GM21717 (cell line): ENCODE data around the gene NFATC2.

Experiments
- ATAC-seq: cut with Tn5 transposase; IDR thresholded peaks from one replicate; pipeline ENCODE4 v1.9.1; 2021; ENCODE audit warnings: mild to moderate bottlenecking, moderate library complexity; ENCODE audit not compliant: unreplicated experiment

Gene NFATC2

DNA sequence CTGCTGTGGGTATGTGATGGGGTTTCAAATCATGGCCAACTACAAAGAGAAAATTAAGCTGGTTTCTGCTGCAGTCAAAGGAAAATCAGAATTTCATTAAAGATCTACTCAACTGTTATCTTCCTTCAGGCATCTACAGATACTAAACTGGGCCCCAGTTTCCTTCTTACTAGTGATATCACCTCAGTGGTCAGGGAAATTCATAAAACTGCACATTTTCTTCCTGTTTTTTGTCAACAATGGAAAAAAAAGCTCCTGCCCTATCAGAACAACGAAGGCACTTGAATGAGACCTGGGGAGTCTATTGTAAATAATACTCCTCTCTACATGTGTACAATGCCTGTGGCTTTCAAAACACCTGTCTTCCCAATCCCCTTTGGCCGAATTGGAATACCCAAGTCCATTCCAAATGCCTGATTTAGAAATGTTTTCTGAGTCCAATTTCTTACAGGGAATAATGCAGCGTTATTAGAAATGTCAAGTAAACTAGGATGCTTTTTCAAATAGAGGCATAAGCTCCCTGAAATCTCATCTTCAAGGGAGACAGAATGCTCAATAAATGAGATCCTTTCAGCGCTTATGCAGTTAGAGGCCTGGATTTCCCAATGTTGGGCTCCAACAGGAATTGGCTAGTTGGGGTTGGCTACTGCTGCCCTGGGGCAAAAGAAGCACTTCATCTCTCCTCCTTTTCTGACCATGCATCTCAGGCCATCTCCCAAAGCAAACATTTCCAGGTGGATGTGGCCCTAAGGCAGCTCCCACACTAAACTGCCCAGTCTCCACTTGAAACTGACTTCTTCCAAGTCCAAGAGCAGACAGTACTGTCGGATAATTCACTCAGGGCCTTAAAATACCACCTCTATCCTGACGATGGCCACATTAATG, 143.3 kb downstream of the NFATC2 start:
- no peak for ATAC-seq

DNA sequence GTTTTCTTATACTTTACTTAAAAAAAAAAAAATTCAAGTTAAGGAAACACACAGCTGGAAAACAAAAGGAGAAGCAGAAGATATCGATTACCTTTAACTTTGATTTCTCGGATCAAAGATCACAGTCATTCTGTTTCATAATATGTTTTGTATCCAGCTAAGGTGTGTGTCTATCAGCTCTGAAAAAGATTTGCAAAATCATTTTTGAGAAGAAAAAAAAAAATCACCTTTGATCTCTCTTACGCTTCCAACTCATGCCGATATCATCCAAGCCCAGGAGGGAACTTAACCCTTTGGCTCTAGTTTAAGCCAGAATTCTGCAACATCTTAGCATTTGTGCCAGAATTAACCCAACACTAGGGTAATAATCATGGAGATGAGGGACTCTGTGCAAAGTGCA, 144.0 kb downstream of the NFATC2 start:
- no peak for ATAC-seq

DNA sequence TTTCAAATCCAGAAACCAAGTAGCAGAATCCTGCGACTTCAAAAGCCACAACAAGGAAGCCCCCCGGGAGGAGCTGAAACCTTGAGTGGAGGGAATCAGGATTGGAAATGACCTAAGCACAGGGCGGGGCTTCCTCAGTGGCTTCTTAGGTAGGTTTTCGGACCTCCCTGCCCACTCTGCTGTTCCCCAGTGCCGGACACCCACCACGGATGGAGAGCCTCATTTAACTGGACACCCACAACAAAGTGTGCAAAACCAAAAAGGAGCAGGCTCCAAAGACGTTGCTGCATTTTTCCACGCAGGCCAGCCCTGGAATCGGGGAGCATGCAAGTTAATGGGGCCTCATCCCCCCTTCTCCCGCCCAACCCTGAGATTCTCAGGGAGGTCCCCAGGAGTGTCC, 144.4 kb downstream of the NFATC2 start:
- no peak for ATAC-seq

DNA sequence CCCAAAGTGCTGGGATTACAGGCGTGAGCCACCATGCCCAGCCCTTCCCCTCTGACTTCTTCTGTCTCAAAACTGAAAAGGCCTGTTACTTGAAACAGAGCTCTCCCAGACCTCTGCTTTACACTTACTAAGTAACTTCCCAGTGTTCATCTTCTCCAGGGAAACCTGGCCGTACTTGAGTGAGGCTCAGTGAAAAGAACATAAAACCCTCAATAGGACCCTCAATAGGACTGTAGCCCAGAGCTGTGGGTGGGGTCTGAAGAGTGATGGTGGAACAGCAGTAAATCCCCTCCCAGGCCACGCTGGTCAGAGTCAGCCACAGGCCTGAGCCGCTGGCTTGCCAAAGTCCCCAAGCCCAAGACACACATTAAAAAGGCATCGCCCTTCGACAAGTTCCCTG, 145.4 kb downstream of the NFATC2 start:
- ATAC-seq: no peak

DNA sequence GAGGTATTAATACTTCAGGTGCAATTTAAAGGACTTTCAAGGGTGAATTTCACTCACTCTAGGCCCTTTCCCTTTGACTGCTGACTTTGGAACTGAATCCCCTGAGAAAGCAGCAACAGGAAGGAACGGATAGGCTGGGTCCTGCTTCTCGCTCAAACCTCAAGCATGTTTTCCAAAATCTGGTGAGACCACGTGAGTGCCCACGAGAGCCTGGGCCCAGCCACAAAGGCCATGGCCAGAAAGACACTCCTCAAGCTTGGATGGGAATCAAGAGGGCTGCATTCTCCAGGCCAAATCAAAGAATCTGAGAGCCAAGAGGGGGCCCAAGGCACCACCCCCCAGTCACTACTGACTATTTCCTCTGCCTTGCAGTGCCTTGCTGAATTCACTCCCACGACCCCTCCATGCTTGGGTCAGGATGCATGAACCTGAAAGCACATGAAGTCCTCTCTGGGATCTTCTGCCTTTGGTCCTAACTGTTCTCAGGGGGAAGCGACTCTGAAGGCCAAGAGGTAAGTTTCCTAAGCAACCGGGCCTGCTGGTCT, 146.1 kb downstream of the NFATC2 start:
- no peak for ATAC-seq

DNA sequence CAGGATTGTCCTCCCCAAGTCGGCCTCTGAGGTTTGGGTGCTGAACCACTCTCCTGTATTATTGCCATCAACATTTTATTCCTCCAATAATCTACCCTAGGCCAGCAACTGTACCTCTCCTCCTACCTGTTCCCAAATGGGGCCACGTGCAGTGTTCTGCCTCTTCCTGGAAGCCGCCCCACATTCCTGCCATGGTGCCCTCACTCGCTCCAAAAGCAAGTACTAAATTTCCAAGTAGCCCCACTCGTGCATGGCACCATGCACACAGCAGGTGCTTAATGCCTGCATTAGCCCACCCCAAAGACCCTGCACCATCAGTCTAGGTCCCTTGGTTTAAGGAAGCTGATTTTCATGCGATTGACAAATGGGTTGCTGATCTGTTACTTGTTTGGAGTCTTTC, 147.8 kb downstream of the NFATC2 start:
- no peak for ATAC-seq

DNA sequence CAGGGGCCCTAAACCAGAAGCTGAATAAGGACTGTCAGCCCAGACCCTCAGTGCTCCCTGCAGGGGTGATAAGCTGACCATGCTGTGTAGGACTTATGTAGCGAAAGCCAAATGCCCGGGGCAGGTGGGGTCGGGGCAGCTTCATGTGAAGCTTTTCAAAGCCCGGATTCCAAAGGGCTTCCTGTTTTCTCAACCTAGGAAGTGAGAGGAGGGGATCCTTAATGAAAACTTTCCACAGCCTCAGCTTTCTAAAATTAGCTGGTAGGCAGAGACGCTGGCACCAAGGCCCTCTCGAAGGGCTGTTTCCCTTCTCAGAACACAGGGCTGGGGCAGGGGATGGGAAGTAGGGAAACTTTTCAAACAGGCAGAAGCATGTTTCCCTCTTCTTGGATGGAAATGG, 148.9 kb downstream of the NFATC2 start:
- ATAC-seq: no peak

DNA sequence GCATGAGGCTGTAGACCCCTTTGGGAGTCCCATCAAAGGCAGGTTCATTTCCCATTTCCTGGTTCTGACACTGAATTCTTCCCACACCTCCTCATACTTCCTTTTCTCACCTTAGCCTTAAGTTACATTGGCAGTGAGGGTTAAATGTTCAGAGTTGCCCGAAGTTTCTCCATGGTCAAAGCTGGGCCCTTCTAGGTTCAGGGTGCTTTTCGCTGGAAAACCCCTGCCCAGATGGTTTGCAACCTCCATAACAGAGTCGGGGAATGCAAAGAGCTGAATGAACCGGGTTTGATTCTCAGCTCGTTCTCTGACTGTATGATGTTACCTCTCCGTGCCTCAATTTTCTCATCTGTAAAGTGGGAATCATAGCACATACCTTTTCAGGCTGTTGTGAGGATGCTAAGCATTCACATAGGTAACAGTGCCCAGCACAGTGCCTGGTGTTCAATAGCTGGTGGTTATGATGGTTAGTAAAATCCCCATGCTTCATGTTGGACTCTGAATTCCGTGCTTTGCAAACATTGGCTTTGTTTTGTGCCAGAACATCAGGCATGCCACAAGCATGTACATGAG, 149.8 kb downstream of the NFATC2 start:
- no peak for ATAC-seq

DNA sequence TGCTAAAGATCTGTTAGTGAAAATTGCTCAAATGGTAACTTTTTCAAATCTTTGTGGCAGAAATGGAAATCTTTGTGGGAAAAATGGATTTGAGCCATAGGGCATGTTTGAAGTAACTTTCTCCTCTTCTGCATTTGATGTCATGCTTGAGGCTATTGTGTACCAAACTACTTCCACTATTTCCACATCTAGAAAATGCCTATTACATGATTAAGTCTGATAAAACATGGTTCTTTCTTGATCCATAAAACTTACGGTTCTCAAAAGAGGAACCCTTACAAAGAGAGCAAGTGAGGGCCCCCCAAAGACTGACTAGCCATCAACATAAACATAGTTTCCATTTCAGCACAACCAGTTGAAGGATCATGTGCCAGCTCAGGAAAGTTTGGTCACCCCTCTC, 150.6 kb downstream of the NFATC2 start:
- ATAC-seq: no peak

DNA sequence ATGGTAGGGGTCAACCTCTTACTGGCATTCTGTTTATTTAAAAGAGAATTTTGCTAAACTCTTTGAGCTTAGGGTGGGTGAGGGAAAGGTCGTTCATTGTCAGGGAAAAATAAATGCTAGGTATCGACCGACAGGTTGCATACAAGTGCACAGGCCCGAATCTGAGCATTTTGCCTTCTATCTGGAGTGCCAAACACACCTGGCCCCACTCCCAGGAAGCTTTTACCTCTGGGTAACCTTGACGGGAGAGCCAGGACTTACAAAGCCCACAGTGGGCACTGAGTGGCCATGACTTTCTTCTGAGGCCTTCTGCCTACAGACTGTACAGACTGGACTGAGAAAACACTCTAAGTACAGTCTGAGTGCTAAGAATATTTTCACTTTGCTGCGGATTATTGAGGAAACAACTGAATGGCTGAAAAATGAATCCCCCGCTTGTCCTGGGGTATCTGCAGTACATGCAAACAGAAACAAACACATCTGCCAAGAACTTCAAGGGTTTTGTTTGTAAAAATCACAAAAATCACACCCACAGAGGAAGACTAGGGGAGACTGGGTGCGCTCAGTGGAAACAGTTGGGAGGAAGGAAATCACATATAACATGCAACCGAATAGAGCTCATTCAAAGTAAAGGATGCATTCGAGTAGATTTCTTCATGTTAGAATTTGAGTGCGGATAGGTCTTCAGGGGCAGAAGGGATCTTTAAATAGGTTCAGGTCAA, 152.8 kb downstream of the NFATC2 start:
- no peak for ATAC-seq

DNA sequence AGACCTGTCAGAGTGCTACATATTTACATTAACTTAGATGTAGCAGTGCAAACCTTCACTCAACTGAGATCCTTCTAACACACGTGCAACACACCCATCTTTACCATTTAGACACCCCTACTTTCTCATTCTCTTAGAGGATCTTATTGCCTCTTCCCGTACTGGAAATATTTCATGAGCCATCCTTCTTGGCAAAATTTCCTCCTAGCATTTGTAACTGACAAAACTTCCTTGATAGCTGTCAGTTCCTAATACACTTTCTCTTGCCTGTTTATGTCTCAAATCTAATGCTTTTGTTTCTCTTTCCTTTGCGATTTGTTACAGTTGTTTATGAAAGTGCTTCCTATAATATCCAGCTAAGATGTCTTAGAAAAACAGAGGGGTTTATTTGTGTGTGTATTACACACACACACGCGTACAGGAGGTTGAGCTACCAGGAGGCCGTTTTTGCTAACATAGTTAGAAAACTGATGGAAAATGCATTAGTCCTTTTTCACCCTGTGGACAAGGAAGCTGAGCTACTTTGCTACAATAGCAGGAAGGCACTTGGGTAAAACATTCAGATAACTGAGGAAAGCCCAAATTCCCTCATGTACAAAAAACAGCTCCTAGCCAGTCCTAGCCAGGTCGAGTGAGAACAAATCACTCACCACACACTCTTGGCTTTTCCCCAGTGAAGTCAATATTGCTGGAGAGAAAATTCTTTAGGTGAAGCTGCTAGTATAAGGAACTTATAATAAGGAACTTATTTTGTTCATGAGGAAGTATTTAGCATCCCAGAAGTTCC, 153.6 kb downstream of the NFATC2 start:
- no peak for ATAC-seq

DNA sequence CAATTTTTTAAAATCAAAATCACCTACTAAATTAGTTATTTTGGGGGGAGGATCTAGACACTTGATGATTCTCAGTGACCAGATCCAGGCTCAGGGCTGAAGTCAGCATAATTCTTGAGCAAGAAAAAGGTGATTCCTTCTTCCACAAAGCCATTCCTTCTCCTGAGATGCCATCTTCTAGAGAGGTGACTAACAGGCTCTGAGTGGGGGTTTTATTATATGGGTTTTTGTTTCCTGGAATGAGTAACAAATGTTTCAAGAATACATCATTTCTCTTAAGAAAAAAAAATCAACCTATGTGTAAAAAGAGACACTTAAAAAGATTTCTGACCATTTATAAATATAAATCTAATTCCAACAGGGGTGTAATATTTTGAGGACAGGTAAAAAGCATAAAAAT, 154.3 kb downstream of the NFATC2 start:
- ATAC-seq: no peak

DNA sequence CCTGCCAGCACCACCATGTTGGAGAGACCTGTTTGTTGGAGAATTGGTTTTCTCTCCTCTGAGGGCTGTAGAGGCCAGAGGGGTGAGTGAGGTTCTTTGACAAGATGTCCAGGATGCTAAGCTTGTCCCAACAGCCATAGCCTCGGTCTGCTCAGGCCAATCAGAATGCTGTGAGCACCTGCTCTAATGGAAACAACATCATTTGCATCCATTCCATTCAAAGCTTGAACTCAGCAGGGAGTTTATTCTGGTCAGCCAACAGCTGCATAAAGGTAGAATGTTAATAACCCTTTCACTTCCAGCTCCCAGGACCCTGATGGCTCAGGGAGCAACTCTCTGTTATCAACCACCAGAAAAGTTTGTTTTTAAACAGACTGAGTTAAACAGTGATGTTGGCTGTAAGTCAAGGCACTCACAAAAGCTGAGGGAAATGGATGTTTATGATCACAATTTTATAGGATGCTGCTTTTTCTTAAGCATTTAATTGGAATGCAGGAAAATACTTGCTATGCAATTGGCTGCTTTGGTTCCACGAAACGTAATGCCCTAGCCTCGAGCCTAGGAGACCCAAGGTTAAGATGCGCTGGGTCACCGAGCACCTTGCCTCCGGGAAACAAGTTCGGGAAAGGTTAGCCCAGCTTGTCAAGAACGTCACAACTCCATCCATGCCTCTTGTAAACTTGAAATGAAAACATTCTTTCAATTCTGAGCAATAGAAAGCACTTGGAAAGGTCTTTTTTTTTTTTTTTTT, 155.2 kb downstream of the NFATC2 start:
- no peak for ATAC-seq

DNA sequence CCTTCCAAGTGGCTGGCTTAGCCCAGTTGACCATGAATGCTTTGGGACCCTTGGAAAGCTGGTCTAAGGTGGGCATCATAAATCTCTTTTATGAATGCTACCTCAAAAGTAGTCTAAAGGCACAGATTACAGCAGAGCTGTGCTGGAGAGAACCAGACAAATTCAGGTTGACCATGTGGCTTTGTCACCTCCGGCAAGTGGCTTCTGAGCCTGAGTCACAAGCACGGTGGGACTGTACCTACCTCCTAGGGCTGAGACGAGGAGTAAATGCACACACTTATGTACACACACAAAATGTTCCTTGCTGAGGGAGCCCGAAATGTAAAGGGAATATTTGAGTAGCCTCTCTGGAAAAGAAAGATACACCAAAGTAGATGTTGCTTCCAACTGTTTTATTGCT, 155.9 kb downstream of the NFATC2 start:
- no peak for ATAC-seq

DNA sequence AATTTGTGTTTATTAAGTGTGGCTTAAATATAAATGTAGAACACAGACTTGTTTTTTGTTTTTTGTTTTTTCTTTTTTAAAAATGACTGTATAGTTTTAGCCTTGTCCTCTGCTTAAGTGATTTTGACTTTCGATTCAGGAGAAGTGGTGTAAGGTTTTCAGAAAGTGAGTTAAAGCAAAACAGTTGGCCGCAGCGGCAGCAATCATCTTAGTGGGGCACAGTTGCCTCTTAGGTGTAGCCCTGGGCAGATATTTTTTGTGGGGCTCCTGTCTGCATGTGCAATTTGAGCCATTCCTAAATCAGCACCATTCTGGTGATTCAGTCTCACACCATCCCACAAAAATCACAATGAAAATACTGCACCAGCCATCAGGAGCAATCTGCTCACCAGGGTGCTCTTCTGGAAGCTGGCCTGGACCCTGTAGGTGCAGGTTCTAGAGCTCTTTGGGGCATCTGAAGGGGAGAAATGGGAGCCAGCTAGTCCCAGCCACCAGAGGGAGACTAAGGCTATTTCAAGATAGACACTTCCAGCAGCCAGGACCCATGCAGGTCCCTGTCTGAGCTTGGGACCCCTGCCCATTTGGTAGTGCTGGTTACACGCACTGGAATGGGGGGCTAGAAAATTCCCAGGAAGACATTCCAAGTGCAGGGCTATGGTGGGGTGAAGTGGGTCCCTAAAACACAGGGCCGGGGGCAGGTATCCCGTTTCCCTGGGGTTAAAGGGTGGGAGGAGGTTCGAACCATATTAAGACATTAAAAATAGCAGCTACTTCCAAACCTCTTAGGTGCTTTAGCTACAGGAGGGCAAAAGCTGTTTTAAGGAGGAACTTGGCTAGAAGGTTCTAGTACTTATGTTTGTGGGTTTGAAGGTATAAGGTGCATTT, 156.6 kb downstream of the NFATC2 start:
- no peak for ATAC-seq

DNA sequence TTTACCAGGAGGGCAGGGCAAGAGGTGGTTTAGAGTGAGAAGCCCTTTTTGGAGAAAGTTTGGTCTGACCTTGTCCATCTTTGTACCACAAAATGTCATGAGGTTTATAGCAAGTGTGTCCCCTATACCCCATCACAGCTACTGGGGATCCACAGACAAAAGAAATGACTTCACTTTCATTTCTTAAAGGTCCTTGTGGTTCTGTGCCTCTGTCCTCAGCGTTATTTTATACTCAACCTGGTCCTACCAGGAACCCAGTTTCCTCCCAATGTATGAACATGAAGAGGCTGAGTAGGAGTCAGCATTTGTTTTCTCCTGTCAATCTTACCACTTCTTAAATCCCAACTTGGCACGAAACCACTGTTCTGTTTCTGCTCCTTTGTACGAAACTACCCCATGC, 157.6 kb downstream of the NFATC2 start:
- no peak for ATAC-seq

DNA sequence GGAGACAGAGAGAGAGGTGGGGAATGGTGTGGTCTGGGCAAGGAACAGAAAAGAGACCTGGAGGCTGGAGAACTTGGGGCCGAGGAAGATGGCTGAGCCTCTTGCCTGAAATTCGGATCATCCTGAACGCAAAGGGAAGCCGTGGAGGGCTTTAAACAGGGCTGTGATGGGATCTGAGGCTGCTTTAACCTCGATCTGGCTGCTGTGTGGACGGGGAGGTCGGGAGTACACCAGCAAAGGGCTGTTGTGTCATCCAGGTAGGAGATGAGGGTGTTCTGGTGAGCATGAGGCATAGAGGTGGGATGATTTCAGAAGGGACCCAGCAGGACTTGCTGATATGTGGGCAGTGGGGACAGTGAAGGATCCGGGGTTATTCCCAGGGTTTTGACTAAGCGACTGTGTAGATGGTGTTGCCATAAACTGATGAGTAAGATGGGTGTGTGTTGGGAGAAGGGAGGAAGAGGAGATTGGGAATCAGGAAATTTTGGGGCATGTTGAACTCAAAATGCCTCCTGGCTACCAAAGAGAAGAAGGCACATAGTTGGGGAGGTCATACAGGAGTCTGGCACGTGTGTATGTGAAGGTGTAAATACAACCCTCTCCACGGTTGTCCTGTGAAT, 158.5 kb downstream of the NFATC2 start:
- no peak for ATAC-seq

DNA sequence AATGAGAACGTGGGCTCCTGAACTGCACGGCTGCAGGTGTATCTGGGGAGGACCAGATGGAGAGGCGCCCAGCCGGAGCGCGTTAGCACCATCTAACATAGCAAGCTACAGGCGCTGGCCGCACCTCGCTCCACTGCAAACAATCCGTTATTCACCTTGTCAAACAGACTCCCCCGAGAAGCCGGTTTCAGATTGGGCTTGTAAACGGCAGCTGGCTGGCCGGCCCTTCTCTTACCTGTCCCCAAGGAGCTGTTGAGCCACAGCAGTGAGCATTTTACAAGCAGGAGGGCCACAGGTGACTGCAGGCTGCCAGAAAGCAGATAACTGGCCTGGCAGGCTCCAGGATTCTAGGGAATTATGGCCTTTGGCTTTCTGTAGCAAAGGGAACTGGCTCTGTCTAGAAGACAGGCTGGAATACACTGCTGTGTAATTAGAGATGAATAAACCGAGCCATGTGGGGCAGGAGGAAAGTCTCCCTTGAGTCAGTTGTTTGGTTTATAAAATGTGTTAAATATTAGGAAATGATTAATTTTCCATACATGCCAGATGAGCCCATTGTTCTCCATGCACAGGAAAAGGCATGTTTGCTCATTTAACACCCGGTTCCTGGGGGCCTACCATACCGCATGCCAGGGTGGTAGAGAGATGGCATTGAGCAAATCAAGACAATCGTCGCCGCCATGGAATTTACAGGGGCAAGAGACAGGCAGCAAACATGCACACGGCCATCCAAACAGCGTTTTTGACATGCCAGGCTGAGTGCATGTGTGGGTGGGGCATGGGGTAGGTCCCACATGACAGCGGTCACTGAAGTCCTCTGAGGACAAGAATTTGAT, 159.3 kb downstream of the NFATC2 start:
- no peak for ATAC-seq
